Progenitor cell of endocrine pancreas (in vitro differentiated cells): ENCODE measurements around the gene PHF3. TPM values are rescaled to one million over a fixed set of nuclear protein-coding genes. Genes with fewer than 3 reads are reported as not detected.
"Not testable (repeated sequence)": the region's sequence is repeated elsewhere in the genome, so short reads cannot be mapped to it uniquely, and the experiment has no call there.

Experiments used
- DNase-seq: peaks from one replicate; pipeline ENCODE4 v3.0.0; 2021; ENCODE audit warnings: low spot score; ENCODE audit not compliant: unreplicated experiment
- H3K27ac Mint-ChIP-seq: 2 replicates; pipeline ENCODE4 v1.8.0; 2021; ENCODE audit warnings: mild to moderate bottlenecking, moderate library complexity, mixed read lengths
- H3K27me3 Mint-ChIP-seq: 2 replicates; pipeline ENCODE4 v1.8.0; 2021; ENCODE audit warnings: mixed read lengths
- H3K36me3 Mint-ChIP-seq: 2 replicates; pipeline ENCODE4 v1.8.0; 2022; ENCODE audit warnings: mixed read lengths; ENCODE audit not compliant: insufficient read depth
- H3K4me1 Mint-ChIP-seq: 2 replicates; pipeline ENCODE4 v1.8.0; 2021; ENCODE audit warnings: low read depth, mixed read lengths
- H3K4me3 Mint-ChIP-seq: 2 replicates; pipeline ENCODE4 v1.8.0; 2021; ENCODE audit warnings: low read depth, mild to moderate bottlenecking, moderate library complexity, mixed read lengths
- H3K9me3 Mint-ChIP-seq: 2 replicates; pipeline ENCODE4 v1.8.0; 2021; ENCODE audit warnings: low read depth, mixed read lengths
- CTCF ChIP-seq: fragments of 200-600 bp; sonication (generic); IDR thresholded peaks from one replicate; pipeline ENCODE4 v1.5.0; 2021; ENCODE audit warnings: antibody characterized with exemption, mild to moderate bottlenecking; ENCODE audit not compliant: unreplicated experiment
- total RNA-seq: library from RNA; stranded (reverse); gene quantifications from 2 replicates; pipeline ENCODE4 v1.2.1, GENCODE V29; 2021

PHF3 gene
- total RNA-seq, 1 donor from 2014 or later = 61.6 TPM

GRCh38 chr6:63731930-63732329 lies 96.3 kb downstream of the PHF3 start:
- no peak for TF ChIP-seq CTCF
- H3K4me3 Mint-ChIP-seq = no peak overlapping the region
- no peak for DNase-seq
- H3K4me1 Mint-ChIP-seq = no peaks in the 10 kb centered on the region
- peaks cover 4% of the 10 kb centered on the region for H3K36me3 Mint-ChIP-seq
- no peak overlapping the region for H3K27ac Mint-ChIP-seq
- H3K9me3 Mint-ChIP-seq = peaks cover 7% of the 10 kb centered on the region
- H3K27me3 Mint-ChIP-seq = no peaks in the 10 kb centered on the region

- Mint-ChIP-seq H3K27me3 (no peaks in the 10 kb centered on the region), H3K4me1 (no peaks in the 10 kb centered on the region), H3K36me3 (peaks cover 4% of the 10 kb centered on the region), H3K4me3 (no peak overlapping the region), H3K27ac (no peak overlapping the region), H3K9me3 (peaks cover 7% of the 10 kb centered on the region)
- TF ChIP-seq CTCF = no peak
- DNase-seq = no peak
Observed at GRCh38 chr6:63732336-63732735, 96.7 kb downstream of the PHF3 start.

- DNase-seq = no peak
- no peak overlapping the region for H3K4me3 Mint-ChIP-seq
- H3K4me1 Mint-ChIP-seq = no peaks in the 10 kb centered on the region
- peaks cover 11% of the 10 kb centered on the region for H3K9me3 Mint-ChIP-seq
- H3K27ac Mint-ChIP-seq = no peak overlapping the region
- H3K27me3 Mint-ChIP-seq = no peaks in the 10 kb centered on the region
- peaks cover 5% of the 10 kb centered on the region for H3K36me3 Mint-ChIP-seq
- TF ChIP-seq CTCF = no peak
Observed at GRCh38 chr6:63734923-63735322, 99.3 kb downstream of the PHF3 start.

- not testable (repeated sequence) for H3K4me1 Mint-ChIP-seq, H3K27ac Mint-ChIP-seq, H3K36me3 Mint-ChIP-seq, H3K27me3 Mint-ChIP-seq, H3K4me3 Mint-ChIP-seq, DNase-seq
- H3K9me3 Mint-ChIP-seq = peaks cover 14% of the 10 kb centered on the region
Observed at GRCh38 chr6:63738190-63738589, 102.6 kb downstream of the PHF3 start.

- Mint-ChIP-seq H3K4me1 (no peaks in the 10 kb centered on the region), H3K9me3 (peaks cover 14% of the 10 kb centered on the region)
Observed at GRCh38 chr6:63739094-63739687, 103.6 kb downstream of the PHF3 start.

More at GRCh38 chr6:63739094-63739687, 103.6 kb downstream of the PHF3 start:
- DNase-seq = no peak
- Mint-ChIP-seq H3K27me3 (no peaks in the 10 kb centered on the region), H3K27ac (no peak overlapping the region), H3K36me3 (peaks cover 5% of the 10 kb centered on the region), H3K4me3 (no peak overlapping the region)
- TF ChIP-seq CTCF = no peak
